WTC11 (cell line): ENCODE measurements around the gene CDH22. TPM values are rescaled to one million over a fixed set of nuclear protein-coding genes. Genes with fewer than 3 reads are reported as not detected.

Experiments
- ATAC-seq: fragments of 200-7000 bp; cut with Tn5 transposase; 2 replicates; pipeline ENCODE4 v1.10.0; 2021; ENCODE audit warnings: mild to moderate bottlenecking, moderate library complexity
- CTCF ChIA-PET: fragments of 300-600 bp; sonication (Branson Sonifier 250); formaldehyde crosslinking; loops from one replicate; lab custom pipeline; 2021; ENCODE audit warnings: antibody characterized with exemption; lab: Charles Lee
- POLR2A ChIA-PET: fragments of 350-600 bp; sonication (Branson Sonifier 250); formaldehyde crosslinking; loops from one replicate; lab custom pipeline; 2021; ENCODE audit warnings: antibody characterized with exemption; lab: Charles Lee
- DNase-seq: peaks from one replicate; pipeline ENCODE4 v3.0.0; 2021; ENCODE audit warnings: low spot score
- H3K27ac Mint-ChIP-seq: 2 replicates; pipeline ENCODE4 v1.8.0; 2021; ENCODE audit warnings: mixed read lengths
- H3K27me3 Mint-ChIP-seq: 2 replicates; pipeline ENCODE4 v1.8.0; 2021; ENCODE audit warnings: low read depth, mild to moderate bottlenecking, moderate library complexity, mixed read lengths
- H3K36me3 Mint-ChIP-seq: 2 replicates; pipeline ENCODE4 v1.8.0; 2021; ENCODE audit warnings: mixed read lengths
- H3K4me1 Mint-ChIP-seq: 2 replicates; pipeline ENCODE4 v1.8.0; 2022; ENCODE audit warnings: mixed read lengths
- H3K4me3 Mint-ChIP-seq: 2 replicates; pipeline ENCODE4 v1.8.0; 2021; ENCODE audit warnings: mild to moderate bottlenecking, moderate library complexity, mixed read lengths
- H3K9me3 Mint-ChIP-seq: 2 replicates; pipeline ENCODE4 v1.8.0; 2021; ENCODE audit warnings: mixed read lengths
- E2F4 ChIP-seq: sonication (generic); formaldehyde crosslinking; IDR thresholded peaks from 2 replicates; pipeline ENCODE4 v1.8.1; 2022; ENCODE audit warnings: low read depth, mild to moderate bottlenecking, moderate library complexity, missing genetic modification reagents, borderline replicate concordance
- ETV6 ChIP-seq: sonication (generic); formaldehyde crosslinking; IDR thresholded peaks from 2 replicates; pipeline ENCODE4 v1.8.1; 2022; ENCODE audit warnings: mild to moderate bottlenecking, missing genetic modification reagents
- SMAD3 ChIP-seq: sonication (generic); formaldehyde crosslinking; IDR thresholded peaks from 2 replicates; pipeline ENCODE4 v1.8.0; 2022; ENCODE audit warnings: missing genetic modification reagents, mild to moderate bottlenecking, borderline replicate concordance
- SOX15 ChIP-seq: fragments of 250-450 bp; sonication (Bioruptor Pico); IDR thresholded peaks from 2 replicates; pipeline ENCODE4 v1.9.0; 2021; ENCODE audit warnings: mild to moderate bottlenecking
- ZBTB21 ChIP-seq: sonication (generic); formaldehyde crosslinking; IDR thresholded peaks from 2 replicates; pipeline ENCODE4 v1.8.1; 2023; ENCODE audit warnings: mild to moderate bottlenecking, missing genetic modification reagents, borderline replicate concordance
- ZNF232 ChIP-seq: sonication (generic); formaldehyde crosslinking; IDR thresholded peaks from 2 replicates; pipeline ENCODE4 v1.8.0; 2022; ENCODE audit warnings: mild to moderate bottlenecking, missing genetic modification reagents
- total RNA-seq: library from RNA; stranded (reverse); gene quantifications from 3 replicates; pipeline ENCODE4 v1.2.3, GENCODE V29; 2021
- TF ChIP-seq, protein P1 (sequence below): sonication (generic); formaldehyde crosslinking; IDR thresholded peaks from 2 replicates; pipeline ENCODE4 v1.8.1; 2023; ENCODE audit warnings: mild to moderate bottlenecking, missing genetic modification reagents, borderline replicate concordance
- TF ChIP-seq, protein P2 (sequence below): sonication (generic); formaldehyde crosslinking; IDR thresholded peaks from 2 replicates; pipeline ENCODE4 v1.8.1; 2023; ENCODE audit warnings: mild to moderate bottlenecking, missing genetic modification reagents
- TF ChIP-seq, protein P3 (sequence below): fragments of 250-450 bp; sonication (Bioruptor Pico); IDR thresholded peaks from 2 replicates; pipeline ENCODE4 v1.9.0; 2021; ENCODE audit warnings: mild to moderate bottlenecking
- TF ChIP-seq, protein P4 (sequence below): sonication (generic); formaldehyde crosslinking; IDR thresholded peaks from 2 replicates; pipeline ENCODE4 v1.8.1; 2022; ENCODE audit warnings: mild to moderate bottlenecking, moderate library complexity, missing genetic modification reagents
- TF ChIP-seq, protein P5 (sequence below): fragments of 250-450 bp; sonication (Bioruptor Pico); IDR thresholded peaks from 2 replicates; pipeline ENCODE4 v1.8.0; 2021; ENCODE audit warnings: mild to moderate bottlenecking

The CDH22 gene
- total RNA-seq, 1 experiment from 2014 or later: 0.13 TPM

- TF ChIP-seq, protein P1, sequence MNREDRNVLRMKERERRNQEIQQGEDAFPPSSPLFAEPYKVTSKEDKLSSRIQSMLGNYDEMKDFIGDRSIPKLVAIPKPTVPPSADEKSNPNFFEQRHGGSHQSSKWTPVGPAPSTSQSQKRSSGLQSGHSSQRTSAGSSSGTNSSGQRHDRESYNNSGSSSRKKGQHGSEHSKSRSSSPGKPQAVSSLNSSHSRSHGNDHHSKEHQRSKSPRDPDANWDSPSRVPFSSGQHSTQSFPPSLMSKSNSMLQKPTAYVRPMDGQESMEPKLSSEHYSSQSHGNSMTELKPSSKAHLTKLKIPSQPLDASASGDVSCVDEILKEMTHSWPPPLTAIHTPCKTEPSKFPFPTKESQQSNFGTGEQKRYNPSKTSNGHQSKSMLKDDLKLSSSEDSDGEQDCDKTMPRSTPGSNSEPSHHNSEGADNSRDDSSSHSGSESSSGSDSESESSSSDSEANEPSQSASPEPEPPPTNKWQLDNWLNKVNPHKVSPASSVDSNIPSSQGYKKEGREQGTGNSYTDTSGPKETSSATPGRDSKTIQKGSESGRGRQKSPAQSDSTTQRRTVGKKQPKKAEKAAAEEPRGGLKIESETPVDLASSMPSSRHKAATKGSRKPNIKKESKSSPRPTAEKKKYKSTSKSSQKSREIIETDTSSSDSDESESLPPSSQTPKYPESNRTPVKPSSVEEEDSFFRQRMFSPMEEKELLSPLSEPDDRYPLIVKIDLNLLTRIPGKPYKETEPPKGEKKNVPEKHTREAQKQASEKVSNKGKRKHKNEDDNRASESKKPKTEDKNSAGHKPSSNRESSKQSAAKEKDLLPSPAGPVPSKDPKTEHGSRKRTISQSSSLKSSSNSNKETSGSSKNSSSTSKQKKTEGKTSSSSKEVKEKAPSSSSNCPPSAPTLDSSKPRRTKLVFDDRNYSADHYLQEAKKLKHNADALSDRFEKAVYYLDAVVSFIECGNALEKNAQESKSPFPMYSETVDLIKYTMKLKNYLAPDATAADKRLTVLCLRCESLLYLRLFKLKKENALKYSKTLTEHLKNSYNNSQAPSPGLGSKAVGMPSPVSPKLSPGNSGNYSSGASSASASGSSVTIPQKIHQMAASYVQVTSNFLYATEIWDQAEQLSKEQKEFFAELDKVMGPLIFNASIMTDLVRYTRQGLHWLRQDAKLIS (CRISPR knock-in tag): no peak
- TF ChIP-seq SMAD3 (CRISPR knock-in tag): no peak
- TF ChIP-seq, protein P2, sequence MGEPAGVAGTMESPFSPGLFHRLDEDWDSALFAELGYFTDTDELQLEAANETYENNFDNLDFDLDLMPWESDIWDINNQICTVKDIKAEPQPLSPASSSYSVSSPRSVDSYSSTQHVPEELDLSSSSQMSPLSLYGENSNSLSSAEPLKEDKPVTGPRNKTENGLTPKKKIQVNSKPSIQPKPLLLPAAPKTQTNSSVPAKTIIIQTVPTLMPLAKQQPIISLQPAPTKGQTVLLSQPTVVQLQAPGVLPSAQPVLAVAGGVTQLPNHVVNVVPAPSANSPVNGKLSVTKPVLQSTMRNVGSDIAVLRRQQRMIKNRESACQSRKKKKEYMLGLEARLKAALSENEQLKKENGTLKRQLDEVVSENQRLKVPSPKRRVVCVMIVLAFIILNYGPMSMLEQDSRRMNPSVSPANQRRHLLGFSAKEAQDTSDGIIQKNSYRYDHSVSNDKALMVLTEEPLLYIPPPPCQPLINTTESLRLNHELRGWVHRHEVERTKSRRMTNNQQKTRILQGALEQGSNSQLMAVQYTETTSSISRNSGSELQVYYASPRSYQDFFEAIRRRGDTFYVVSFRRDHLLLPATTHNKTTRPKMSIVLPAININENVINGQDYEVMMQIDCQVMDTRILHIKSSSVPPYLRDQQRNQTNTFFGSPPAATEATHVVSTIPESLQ (CRISPR knock-in tag): no peak
- TF ChIP-seq, protein P3, sequence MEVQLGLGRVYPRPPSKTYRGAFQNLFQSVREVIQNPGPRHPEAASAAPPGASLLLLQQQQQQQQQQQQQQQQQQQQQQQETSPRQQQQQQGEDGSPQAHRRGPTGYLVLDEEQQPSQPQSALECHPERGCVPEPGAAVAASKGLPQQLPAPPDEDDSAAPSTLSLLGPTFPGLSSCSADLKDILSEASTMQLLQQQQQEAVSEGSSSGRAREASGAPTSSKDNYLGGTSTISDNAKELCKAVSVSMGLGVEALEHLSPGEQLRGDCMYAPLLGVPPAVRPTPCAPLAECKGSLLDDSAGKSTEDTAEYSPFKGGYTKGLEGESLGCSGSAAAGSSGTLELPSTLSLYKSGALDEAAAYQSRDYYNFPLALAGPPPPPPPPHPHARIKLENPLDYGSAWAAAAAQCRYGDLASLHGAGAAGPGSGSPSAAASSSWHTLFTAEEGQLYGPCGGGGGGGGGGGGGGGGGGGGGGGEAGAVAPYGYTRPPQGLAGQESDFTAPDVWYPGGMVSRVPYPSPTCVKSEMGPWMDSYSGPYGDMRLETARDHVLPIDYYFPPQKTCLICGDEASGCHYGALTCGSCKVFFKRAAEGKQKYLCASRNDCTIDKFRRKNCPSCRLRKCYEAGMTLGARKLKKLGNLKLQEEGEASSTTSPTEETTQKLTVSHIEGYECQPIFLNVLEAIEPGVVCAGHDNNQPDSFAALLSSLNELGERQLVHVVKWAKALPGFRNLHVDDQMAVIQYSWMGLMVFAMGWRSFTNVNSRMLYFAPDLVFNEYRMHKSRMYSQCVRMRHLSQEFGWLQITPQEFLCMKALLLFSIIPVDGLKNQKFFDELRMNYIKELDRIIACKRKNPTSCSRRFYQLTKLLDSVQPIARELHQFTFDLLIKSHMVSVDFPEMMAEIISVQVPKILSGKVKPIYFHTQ (CRISPR knock-in tag): no peak
- no peak for TF ChIP-seq ZNF232
- TF ChIP-seq, protein P4, sequence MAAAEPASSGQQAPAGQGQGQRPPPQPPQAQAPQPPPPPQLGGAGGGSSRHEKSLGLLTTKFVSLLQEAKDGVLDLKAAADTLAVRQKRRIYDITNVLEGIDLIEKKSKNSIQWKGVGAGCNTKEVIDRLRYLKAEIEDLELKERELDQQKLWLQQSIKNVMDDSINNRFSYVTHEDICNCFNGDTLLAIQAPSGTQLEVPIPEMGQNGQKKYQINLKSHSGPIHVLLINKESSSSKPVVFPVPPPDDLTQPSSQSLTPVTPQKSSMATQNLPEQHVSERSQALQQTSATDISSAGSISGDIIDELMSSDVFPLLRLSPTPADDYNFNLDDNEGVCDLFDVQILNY (CRISPR knock-in tag): no peak
- TF ChIP-seq ETV6 (CRISPR knock-in tag): no peak
- TF ChIP-seq ZBTB21 (CRISPR knock-in tag): no peak
- TF ChIP-seq, protein P5, sequence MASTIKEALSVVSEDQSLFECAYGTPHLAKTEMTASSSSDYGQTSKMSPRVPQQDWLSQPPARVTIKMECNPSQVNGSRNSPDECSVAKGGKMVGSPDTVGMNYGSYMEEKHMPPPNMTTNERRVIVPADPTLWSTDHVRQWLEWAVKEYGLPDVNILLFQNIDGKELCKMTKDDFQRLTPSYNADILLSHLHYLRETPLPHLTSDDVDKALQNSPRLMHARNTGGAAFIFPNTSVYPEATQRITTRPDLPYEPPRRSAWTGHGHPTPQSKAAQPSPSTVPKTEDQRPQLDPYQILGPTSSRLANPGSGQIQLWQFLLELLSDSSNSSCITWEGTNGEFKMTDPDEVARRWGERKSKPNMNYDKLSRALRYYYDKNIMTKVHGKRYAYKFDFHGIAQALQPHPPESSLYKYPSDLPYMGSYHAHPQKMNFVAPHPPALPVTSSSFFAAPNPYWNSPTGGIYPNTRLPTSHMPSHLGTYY (CRISPR knock-in tag): no peak
- TF ChIP-seq SOX15: no peak
These were observed 54.9 kb downstream of the CDH22 start (continued) for GRCh38 chr20:46253391-46253790.

DNA sequence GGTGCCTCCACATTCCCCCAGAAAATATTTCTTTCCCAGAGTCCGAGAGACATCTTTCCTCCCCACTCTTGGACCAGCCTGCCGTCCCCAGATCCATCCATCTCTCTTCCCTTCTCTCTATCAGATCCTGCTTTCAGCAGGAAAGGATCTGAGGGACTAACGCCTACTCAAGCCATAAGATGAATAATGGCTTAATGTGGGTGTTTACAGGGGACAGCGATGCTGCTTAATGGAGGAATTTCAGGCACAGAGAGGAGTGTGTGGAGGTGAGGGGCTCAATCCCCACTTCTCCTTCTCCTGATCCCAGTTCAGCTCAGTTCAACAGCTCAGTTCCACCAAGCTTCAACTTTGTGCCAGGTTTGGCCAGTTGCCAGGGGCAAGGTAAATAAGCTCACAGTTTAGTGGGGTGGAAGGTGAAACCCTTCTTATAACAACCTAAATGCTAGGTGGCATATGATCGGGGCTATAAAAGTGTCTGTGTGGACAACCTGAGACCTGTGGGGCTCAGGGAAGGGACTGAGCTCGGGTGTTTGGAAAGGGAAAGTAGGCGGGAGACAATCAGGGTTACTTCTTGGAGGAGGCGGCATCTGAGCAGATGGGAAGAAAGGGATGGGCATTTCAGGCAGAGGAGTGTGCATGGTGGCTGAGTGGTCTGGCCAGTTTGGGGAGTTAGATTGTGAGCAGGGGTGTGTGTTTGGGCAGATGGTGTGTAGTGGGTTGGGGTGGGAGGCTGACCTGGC, 55.8 kb downstream of the CDH22 start:
- Mint-ChIP-seq H3K4me1 (peaks cover 12% of the 10 kb centered on the region), H3K27me3 (peaks cover 51% of the 10 kb centered on the region), H3K4me3 (no peak overlapping the region), H3K36me3 (no peaks in the 10 kb centered on the region), H3K27ac (no peak overlapping the region), H3K9me3 (no peaks in the 10 kb centered on the region)
- DNase-seq: no peak
- TF ChIP-seq, protein P5 (CRISPR knock-in tag): no peak
- TF ChIP-seq E2F4 (CRISPR knock-in tag): no peak
- POLR2A ChIA-PET: no interaction called here
- no peak for ATAC-seq
- CTCF ChIA-PET: interaction anchor here (0.6 to 1.8 kb wide), 11 partner anchors 16 to 221 kb away, joined by 3 to 5 read pairs (median 4); no protein-coding TSS in a partner anchor
